ENCODE measurements around the gene RHO.
"Not testable (repeated sequence)": the region's sequence is repeated elsewhere in the genome, so short reads cannot be mapped to it uniquely, and the experiment has no call there.

The RHO gene

GRCh38 chr3:129543156-129543790 lies 14.8 kb downstream of the RHO start, which contains the start of gene H1-8:
Gene H1-8 (plus strand): TSS chr3:129543175. CDS start chr3:129543219, 44 bp downstream.
- no peak for DNase-seq (ENCODE audit: low spot score)

DNA sequence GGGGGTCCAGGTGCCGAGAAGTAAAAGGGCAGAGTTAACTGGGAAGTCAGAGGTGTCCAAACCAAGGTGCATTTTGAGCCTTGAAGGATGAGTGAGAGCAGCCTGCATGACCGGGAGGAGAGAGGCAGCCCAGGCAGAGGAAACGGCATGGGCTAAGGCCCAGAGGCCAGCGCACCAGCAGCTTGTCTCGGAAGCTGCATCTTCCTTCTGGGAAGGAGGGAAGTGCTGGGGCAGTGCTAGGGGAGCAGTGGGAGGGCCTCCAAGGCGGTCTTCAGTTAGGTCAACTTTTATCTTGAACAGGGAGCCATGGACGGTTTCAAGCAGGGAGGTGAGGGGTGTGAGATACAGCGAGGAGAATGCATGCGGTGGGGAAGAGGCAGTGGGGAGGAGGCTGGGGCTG lies 15.6 kb downstream of the RHO start:
- no peak for DNase-seq (ENCODE audit: low spot score)

DNA sequence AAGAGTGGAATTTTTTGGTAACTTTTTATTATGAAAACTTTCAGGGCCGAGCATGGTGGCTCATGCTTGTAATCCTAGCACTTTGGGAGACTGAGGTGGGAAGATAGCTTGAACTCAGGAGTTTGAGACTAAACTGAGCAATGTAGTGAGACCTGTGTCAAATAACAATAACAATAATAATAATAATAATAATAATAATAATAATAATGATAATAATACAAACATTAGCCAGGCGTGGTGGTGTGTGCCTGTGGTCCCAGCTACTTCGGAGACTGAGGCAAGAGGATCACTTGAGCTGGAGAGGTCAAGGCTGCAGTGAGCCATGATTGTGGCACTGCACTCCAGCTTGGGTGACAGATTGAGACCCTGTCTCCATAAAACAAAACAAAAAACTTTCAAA lies 17.5 kb downstream of the RHO start:
- not testable (repeated sequence) for DNase-seq (ENCODE audit: low spot score)

DNA sequence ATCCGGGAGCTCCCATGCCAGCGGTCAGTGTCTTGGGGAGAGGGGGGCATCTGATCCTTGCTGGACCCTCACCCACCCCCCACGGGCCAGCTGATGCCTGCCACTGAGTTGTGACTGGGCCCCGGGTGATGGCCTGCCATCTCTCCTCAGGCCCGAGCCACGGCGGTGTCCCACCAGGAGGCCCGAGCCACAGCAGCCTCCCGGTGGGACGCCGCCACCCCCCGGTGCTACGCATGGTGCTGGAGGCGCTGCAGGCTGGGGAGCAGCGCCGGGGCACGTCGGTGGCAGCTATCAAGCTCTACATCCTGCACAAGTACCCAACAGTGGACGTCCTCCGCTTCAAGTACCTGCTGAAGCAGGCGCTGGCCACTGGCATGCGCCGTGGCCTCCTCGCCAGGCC lies 18.8 kb downstream of the RHO start:
- DNase-seq (ENCODE audit: low spot score) = no peak

DNA sequence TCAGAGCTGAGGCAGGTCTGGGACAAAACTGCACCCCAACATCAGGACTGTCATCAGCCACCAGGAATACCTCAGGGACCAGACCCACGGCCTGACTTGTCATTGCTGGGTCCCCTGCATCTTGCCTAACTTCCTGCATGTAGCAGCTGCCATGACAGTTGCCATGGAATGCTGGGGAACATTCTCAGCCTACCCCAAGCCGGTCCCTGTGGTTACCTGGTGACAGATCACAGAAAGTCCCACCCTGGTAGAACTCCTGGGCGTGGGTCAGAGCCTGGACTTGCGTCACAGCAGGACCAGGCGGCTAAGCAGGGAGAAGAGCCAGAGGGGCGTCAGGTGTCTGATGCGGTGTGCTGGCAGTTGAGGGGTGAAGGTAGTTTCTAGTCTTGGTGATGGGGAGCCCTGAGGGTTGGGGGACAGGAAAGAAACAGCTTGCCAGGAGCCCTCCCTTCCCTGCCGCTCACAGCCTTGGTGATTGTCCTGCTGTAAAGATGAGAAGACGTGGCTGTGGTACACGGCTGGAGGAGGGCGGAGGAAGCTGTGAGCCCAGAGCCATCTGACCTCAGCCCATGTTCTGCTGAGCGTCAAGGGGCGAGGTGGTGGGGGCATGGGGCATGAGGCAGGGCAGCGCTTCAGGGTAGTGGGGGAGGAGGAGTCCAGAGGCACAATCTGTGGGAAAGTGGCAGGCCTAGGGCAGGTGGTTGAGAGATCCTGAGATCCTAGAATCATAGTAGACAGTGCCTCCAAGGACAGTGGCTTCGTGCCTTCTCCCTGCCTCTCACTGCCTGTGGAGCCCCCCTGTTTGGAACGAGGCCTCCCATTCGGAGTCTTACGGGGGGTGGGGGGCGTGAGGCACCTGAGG lies 19.9 kb downstream of the RHO start:
- DNase-seq (ENCODE audit: low spot score) = no peak

- DNase-seq (ENCODE audit: low spot score) = no peak
These were observed 20.8 kb downstream of the RHO start for GRCh38 chr3:129549006-129549800.

DNA sequence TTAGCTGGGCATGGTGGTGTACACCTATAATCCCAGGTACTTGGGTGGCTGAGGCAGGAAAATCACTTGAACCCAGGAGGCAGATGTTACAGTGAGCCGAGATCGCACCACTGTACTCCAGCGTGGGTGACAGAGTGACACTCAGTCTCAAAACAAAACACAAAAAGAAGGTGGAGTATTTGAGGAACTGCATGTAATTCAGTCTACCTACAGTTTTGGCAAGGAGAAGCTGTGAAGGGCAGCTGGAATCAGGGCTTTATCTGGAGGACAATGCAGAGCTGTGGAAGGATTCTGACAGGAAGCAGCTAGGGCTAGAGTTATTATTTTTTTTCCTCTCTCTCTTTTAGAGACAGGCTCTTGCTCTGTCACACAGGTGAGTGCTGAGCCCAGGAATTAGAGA lies 21.4 kb downstream of the RHO start:
- no peak for DNase-seq (ENCODE audit: low spot score)

GRCh38 chr3:129552287-129553050 lies 24.0 kb downstream of the RHO start:
- no peak for DNase-seq (ENCODE audit: low spot score)

DNA sequence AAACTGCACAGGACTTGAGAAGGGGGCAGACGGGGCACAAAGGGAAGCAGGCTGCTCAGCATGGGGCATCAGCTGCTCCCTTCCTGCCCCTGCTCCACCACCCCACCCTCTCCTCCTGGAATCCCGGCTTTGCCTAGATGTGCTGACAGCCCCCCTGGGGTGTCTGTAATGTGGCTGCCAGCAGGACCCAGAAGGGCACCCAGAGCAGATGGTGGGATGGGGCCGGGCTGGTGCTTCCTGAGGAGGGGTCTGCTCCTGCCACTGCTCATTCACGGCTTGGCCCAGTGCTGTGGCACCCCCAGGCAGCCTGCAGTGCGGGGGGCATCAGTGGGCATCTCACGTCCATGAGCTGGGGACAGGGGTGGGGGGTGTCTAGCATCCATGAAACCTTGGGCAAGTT lies 24.7 kb downstream of the RHO start:
- DNase-seq (ENCODE audit: low spot score) = no peak

- DNase-seq (ENCODE audit: low spot score) = no peak
These were observed 25.3 kb downstream of the RHO start for GRCh38 chr3:129553719-129554118.

DNA sequence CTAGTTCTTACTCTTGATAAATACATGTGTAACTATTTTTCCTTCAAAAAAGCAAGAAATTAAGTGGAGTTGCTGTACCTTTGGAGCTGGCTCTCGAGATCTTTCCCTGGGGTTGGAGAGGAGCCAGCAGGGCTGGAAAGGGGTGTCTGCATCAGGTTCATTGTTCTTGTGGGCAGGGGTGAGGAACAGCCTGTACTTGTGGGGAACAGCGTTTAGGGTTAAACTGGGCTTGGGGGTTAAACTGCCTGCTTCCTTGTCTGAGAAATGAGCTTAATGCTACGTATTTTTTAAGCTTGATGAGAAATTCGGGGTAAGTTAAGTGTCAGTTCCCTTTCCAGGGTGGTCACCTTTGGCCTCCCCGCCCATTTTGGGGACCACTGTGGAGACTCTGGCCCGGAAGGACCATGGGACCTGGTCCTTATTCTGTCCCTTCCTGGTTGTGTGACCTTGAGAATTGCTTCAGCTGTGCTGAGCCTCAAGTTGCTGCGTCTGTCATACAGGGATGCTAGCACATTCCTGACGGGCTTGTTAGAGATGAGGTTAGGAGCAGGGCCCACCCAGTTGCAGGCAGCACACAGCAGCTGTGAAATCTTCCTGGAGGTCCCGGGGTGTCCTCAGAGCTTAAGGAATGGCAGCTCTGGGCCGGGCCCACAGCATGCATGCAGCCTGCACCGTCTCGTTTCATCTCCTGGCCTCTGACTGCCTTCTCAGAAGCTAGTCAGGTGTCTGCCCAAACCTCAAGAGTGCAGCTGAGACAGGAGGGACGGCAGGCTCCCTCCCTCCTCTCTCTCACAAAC lies 26.1 kb downstream of the RHO start:
- DNase-seq (ENCODE audit: low spot score) = no peak

GRCh38 chr3:129555153-129555550 lies 26.7 kb downstream of the RHO start:
- no peak for DNase-seq (ENCODE audit: low spot score)

DNA sequence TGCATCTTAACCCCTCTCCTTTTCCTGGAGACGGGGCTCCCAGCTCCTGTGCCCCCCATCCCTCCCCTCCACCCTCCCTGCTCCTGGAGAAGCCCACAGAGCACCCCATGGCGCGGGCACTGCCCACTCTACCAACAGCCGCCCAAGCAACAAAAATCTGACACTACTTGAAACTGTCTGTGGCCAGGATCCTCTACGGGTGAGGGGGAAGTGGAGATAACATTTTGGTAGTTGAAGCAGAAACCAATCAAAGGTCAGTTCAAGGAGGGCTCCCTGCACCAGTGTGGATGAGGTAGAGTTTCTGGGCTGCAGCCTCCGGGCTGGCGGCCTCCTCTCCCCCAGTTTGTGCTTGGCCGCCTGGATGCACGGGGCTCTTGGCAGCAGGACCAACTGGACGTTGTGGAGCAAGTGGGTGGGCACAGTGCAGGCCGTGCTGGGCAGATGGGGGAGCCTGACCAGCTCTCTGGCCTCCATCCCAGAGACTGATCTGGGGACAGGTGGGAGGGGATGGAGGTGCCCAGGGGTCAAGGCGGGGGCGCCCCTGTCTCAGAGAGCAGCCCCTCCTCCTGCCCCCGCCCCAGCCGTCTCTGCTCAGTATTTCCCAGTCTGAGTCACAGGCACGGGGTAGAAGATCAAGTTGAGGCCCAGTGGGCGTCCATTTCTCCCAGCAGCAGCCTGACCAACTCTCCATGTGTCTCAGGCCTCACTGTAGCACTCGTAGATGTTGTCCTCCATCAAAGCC lies 27.3 kb downstream of the RHO start:
- DNase-seq (ENCODE audit: low spot score) = no peak

- no peak for DNase-seq (ENCODE audit: low spot score)
These were observed 27.9 kb downstream of the RHO start for GRCh38 chr3:129556358-129556695.

- DNase-seq (ENCODE audit: low spot score) = no peak
These were observed 28.6 kb downstream of the RHO start for GRCh38 chr3:129556890-129557547.

- DNase-seq (ENCODE audit: low spot score) = no peak
These were observed 29.1 kb downstream of the RHO start for GRCh38 chr3:129557548-129557894.

DNA sequence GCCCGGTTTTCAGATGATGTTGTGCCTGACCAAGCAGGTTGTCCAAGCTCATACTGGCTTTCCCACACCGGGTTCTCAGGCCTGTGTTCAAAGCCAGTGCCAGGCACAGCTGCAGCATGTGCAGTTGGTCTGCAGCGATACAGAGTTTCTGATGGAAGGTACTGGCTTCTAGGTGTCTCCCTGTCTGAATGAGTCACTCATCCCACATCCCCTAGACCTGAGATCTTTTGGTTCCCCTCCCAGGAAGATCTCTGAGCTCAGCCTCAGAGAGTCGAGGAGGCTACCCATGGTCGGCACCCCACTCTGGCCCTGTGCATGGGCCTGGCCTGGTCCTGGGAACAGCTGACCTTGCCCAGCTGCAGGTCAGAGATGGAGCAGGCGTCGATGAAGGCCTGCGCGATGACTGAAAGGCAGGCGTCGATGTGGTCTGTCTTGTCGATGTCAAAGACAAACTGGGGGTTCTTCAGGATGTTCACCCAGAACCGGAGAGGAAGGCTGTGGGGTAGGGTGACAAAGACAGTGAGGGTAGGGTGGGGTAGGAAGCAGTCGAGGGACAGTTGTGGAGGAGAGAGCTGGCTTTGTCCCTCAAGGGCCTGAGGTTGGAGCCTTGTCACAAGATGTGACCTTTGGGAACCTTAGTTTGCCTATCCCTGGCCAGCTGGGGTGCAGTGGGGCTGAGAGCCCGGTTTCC lies 29.8 kb downstream of the RHO start:
- DNase-seq (ENCODE audit: low spot score) = no peak

- no peak for DNase-seq (ENCODE audit: low spot score)
These were observed 30.5 kb downstream of the RHO start for GRCh38 chr3:129558772-129559564.

All from hematopoietic multipotent progenitor cell treated with erythropoietin and hydrocortisone succinate and interleukin-3 and kit ligand, for 17 days (in vitro differentiated cells).